Neural progenitor cell (in vitro differentiated cells): ENCODE data around the gene KIF15.
"Not testable (repeated sequence)": the region's sequence is repeated elsewhere in the genome, so short reads cannot be mapped to it uniquely, and the experiment has no call there.

Source experiments
- EZH2 ChIP-seq: fragments of 200-600 bp; sonication (generic); IDR thresholded peaks from 2 replicates; pipeline ENCODE4 v1.6.1; 2017; ENCODE audit warnings: antibody characterized with exemption, mild to moderate bottlenecking, moderate library complexity
- EZH2phosphoT487 ChIP-seq: fragments of 200-600 bp; sonication (generic); IDR thresholded peaks from 2 replicates; pipeline ENCODE4 v1.6.1; 2017; ENCODE audit warnings: antibody characterized with exemption
- TF ChIP-seq, protein P1 (sequence below): fragments of 200-600 bp; sonication (generic); IDR thresholded peaks from 2 replicates; pipeline ENCODE4 v1.5.1; 2017; ENCODE audit warnings: antibody characterized with exemption, mild to moderate bottlenecking

DNA sequence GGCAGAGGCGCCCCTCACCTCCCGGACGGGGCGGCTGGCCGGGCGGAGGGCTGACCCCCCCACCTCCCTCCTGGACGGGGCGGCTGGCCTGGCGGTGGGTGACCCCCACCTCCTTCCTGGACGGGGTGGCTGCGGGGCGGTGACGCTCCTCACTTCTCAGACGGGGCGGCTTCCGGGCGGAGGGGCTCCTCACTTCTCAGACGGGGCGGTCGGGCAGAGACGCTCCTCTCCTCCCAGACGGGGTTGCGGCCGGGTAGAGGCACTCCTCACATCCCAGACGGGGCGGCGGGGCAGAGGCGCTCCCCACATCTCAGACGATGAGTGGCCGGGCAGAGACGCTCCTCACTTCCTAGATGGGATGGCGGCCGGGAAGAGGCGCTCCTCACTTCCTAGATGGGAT lies 59.6 kb downstream of the KIF15 start:
- TF ChIP-seq, protein P1, sequence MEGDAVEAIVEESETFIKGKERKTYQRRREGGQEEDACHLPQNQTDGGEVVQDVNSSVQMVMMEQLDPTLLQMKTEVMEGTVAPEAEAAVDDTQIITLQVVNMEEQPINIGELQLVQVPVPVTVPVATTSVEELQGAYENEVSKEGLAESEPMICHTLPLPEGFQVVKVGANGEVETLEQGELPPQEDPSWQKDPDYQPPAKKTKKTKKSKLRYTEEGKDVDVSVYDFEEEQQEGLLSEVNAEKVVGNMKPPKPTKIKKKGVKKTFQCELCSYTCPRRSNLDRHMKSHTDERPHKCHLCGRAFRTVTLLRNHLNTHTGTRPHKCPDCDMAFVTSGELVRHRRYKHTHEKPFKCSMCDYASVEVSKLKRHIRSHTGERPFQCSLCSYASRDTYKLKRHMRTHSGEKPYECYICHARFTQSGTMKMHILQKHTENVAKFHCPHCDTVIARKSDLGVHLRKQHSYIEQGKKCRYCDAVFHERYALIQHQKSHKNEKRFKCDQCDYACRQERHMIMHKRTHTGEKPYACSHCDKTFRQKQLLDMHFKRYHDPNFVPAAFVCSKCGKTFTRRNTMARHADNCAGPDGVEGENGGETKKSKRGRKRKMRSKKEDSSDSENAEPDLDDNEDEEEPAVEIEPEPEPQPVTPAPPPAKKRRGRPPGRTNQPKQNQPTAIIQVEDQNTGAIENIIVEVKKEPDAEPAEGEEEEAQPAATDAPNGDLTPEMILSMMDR = not testable (repeated sequence)
- TF ChIP-seq EZH2, EZH2phosphoT487: not testable (repeated sequence)
